Keratinocyte (primary cell): ENCODE measurements around the gene MAP1S. TPM values are rescaled to one million over a fixed set of nuclear protein-coding genes. Genes with fewer than 3 reads are reported as not detected.

ENCODE experiments used
- DNase-seq: peaks from one replicate; pipeline ENCODE4 v3.0.0-alpha.2; 2011; ENCODE audit warnings: low read depth, missing footprints, low spot score
- FAIRE-seq: peaks from 2 replicates; lab custom pipeline; 2011; peaks lifted over from hg19 to GRCh38; lab: Jason Lieb, UNC
- H2AFZ ChIP-seq: 2 replicates; pipeline ENCODE4 v1.6.0; 2012; ENCODE audit warnings: low read length, control low read depth, inconsistent platforms; ENCODE audit not compliant: control insufficient read depth
- H3K27ac ChIP-seq: 2 replicates; pipeline ENCODE4 v1.5.1; 2011; ENCODE audit warnings: low read length; ENCODE audit not compliant: control insufficient read depth, insufficient read depth
- H3K27me3 ChIP-seq: 3 replicates; pipeline ENCODE4 v1.6.0; 2011; ENCODE audit warnings: low read length; ENCODE audit not compliant: control insufficient read depth, insufficient read depth; ENCODE audit errors: extremely low read depth
- H3K36me3 ChIP-seq, 2 experiments: 2 replicates in 1 of 2; 3 replicates in 1 of 2; pipeline ENCODE4 v1.5.1; 2011; ENCODE audit warnings: low read length in 2 of 2, mild to moderate bottlenecking in 1 of 2; ENCODE audit not compliant: control insufficient read depth in 2 of 2, insufficient read depth in 2 of 2; ENCODE audit errors: extremely low read depth in 1 of 2
- H3K4me1 ChIP-seq: 3 replicates; pipeline ENCODE4 v1.5.1; 2011; ENCODE audit warnings: low read length; ENCODE audit not compliant: control insufficient read depth, insufficient read depth; ENCODE audit errors: extremely low read depth
- H3K4me2 ChIP-seq: 3 replicates; pipeline ENCODE4 v1.6.0; 2011; ENCODE audit warnings: low read depth, low read length; ENCODE audit not compliant: control insufficient read depth, insufficient read depth; ENCODE audit errors: extremely low read depth
- H3K4me3 ChIP-seq, 3 experiments: fragments of 200-600 bp in 1 of 3; sonication (generic) in 1 of 3; 2 replicates in 2 of 3; 3 replicates in 1 of 3; pipeline ENCODE4 v1.5.1; 2011 to 2016; ENCODE audit warnings: low read length in 3 of 3, mild to moderate bottlenecking in 3 of 3, control low read depth in 2 of 3, inconsistent platforms in 1 of 3, low read depth in 1 of 3, mixed read lengths in 1 of 3, mixed run types in 1 of 3, moderate library complexity in 1 of 3; ENCODE audit not compliant: control insufficient read depth in 2 of 3, insufficient read depth in 2 of 3; ENCODE audit errors: extremely low read depth in 1 of 3
- H3K79me2 ChIP-seq: 2 replicates; pipeline ENCODE4 v1.6.0; 2012; ENCODE audit warnings: low read length; ENCODE audit not compliant: control insufficient read depth, insufficient read depth
- H3K9ac ChIP-seq: 3 replicates; pipeline ENCODE4 v1.6.0; 2011; ENCODE audit warnings: low read length; ENCODE audit not compliant: control insufficient read depth, insufficient read depth; ENCODE audit errors: extremely low read depth
- H3K9me1 ChIP-seq: 3 replicates; pipeline ENCODE4 v1.6.0; 2011; ENCODE audit warnings: low read length; ENCODE audit not compliant: control insufficient read depth, insufficient read depth; ENCODE audit errors: extremely low read depth
- H3K9me3 ChIP-seq: 2 replicates; pipeline ENCODE4 v1.5.1; 2012; ENCODE audit warnings: low read depth, low read length; ENCODE audit not compliant: control insufficient read depth
- H4K20me1 ChIP-seq: 3 replicates; pipeline ENCODE4 v1.6.0; 2011; ENCODE audit warnings: low read length; ENCODE audit not compliant: control insufficient read depth, insufficient read depth; ENCODE audit errors: extremely low read depth
- CTCF ChIP-seq, 3 experiments: IDR thresholded peaks in 1 of 3; conservative IDR thresholded peaks in 1 of 3; optimal IDR thresholded peaks in 1 of 3; 2 replicates in 2 of 3; 3 replicates in 1 of 3; pipeline versions ENCODE3 to v1.5.1; 2011; ENCODE audit warnings: low read length in 3 of 3, mild to moderate bottlenecking in 3 of 3, moderate library complexity in 2 of 3, control low read depth in 1 of 3, inconsistent platforms in 1 of 3; ENCODE audit not compliant: insufficient read depth in 2 of 3; ENCODE audit errors: extremely low read depth in 1 of 3
- EZH2 ChIP-seq: IDR thresholded peaks from one replicate; pipeline ENCODE4 v1.6.1; 2012; ENCODE audit warnings: inconsistent platforms, mild to moderate bottlenecking, low read length, moderate library complexity
- dilution Hi-C: fragments of 300-500 bp; cut with MboI; formaldehyde crosslinking; loops from one replicate; pipeline ENCODE4 v1.7.0; 2020; ENCODE audit warnings: low sequenced_read_pairs; ENCODE audit not compliant: extremely low pct_ligation_motif_present
- polyA plus RNA-seq, 5 experiments: library from polyadenylated mRNA; depleted of rRNA in 3 of 5; stranded (reverse) in 3 of 5; stranded (forward) in 1 of 5; unstranded in 1 of 5; fragments of >200 nt; gene quantifications; 1 replicate in 1 of 5; 2 replicates in 3 of 5; 3 replicates in 1 of 5; pipeline versions ENCODE4 v1.2.1 to v1.2.3, GENCODE V29; 2011 to 2012; ENCODE audit warnings: missing spikeins in 2 of 5, low read depth in 1 of 5, low replicate concordance in 1 of 5

MAP1S gene
- polyA plus RNA-seq, 1 donor (not counting 4 experiments of a cell fraction or from before 2014, with no cell fraction given): 3.7 TPM

GRCh38 chr19:17692566-17692965 is 26.7 kb upstream of the MAP1S start:
- H3K4me2 ChIP-seq: no peak overlapping the region
- TF ChIP-seq EZH2: no peak
- TF ChIP-seq CTCF (optimal IDR thresholded peaks at IDR 0.05 in 1 of 3, IDR thresholded peaks at IDR 0.05 in 1 of 3, conservative IDR thresholded peaks at IDR 0.05 in 1 of 3; ENCODE audit: extremely low read depth in 1 of 3, insufficient read depth in 2 of 3, low read length in 3 of 3): no peak
- no peak for FAIRE-seq
- H3K36me3 ChIP-seq: no peaks in the 10 kb centered on the region
- no peaks in the 10 kb centered on the region for H3K79me2 ChIP-seq
- DNase-seq: no peak
- dilution Hi-C loops: no loop called here
- H2AFZ ChIP-seq: no peak overlapping the region
- H3K9me3 ChIP-seq: no peaks in the 10 kb centered on the region
- H3K4me1 ChIP-seq: no peaks in the 10 kb centered on the region
- H4K20me1 ChIP-seq: no peaks in the 10 kb centered on the region
- H3K4me3 ChIP-seq: no peak overlapping the region
- no peak overlapping the region for H3K27ac ChIP-seq
- H3K27me3 ChIP-seq: peaks cover 4% of the 10 kb centered on the region
- no peak overlapping the region for H3K9ac ChIP-seq
- no peaks in the 10 kb centered on the region for H3K9me1 ChIP-seq

DNA sequence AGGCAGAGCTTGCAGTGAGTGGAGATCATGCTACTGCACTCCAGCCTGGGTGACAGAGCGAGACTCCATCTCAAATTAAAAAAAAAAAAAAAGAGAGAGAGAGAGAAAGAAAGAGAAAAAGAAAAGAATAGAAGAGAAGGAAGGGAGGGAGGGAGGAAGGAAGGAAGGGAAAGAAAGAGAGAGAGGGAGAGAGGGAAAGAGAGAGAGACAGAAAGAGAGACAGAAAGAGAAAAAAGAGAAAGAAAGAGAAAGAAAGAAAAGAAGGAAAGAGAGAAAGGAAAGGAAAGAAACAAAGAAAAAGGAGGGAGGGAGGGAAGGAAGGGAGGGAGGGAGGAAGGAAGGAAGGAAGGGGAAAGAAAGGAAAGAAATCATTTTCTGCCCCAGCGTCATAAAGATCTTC is 24.1 kb upstream of the MAP1S start:
- H2AFZ ChIP-seq: no peak overlapping the region
- no peaks in the 10 kb centered on the region for H3K79me2 ChIP-seq
- no peaks in the 10 kb centered on the region for H3K36me3 ChIP-seq
- H3K27ac ChIP-seq: no peak overlapping the region
- H3K9me1 ChIP-seq: no peaks in the 10 kb centered on the region
- dilution Hi-C loops: no loop called here
- TF ChIP-seq CTCF (optimal IDR thresholded peaks at IDR 0.05 in 1 of 3, IDR thresholded peaks at IDR 0.05 in 1 of 3, conservative IDR thresholded peaks at IDR 0.05 in 1 of 3; ENCODE audit: extremely low read depth in 1 of 3, insufficient read depth in 2 of 3, low read length in 3 of 3) (no peak), EZH2 (no peak)
- FAIRE-seq: no peak
- DNase-seq: no peak
- no peaks in the 10 kb centered on the region for H3K9me3 ChIP-seq
- no peak overlapping the region for H3K9ac ChIP-seq
- H3K27me3 ChIP-seq: no peaks in the 10 kb centered on the region
- no peaks in the 10 kb centered on the region for H3K4me1 ChIP-seq
- H3K4me2 ChIP-seq: no peak overlapping the region
- H3K4me3 ChIP-seq: no peak overlapping the region
- no peaks in the 10 kb centered on the region for H4K20me1 ChIP-seq
